ENCODE data around the gene SET.
A peak's percentile ranks its signal among the peaks of the same experiment; 100 is the strongest.
"Not testable (repeated sequence)": the region's sequence is repeated elsewhere in the genome, so short reads cannot be mapped to it uniquely, and the experiment has no call there.

Gene SET

DNA sequence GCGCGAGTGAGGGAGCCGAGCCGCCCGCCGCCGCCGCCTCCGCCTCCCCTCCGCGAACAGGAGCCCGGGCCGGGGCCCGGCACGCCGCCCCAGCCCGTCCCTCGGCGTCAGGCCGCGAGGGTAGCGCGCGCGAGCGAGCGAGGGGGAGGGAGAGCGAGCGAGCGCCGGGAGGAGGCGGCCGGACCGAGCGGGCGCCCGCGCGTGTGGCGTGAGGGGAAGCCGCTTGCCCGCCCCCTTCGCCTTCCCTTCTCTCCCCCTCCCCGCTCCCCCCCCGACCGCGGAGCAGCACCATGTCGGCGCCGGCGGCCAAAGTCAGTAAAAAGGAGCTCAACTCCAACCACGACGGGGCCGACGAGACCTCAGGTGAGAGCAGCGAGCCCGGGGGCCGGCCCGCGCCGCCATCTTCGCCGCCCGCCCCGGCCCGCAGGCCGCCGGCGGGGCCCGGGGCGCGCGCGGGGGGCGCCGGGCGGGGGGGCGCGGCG lies 312 bp downstream of the SET start:
- no peak for DNase-seq

- DNase-seq = no peak
Measured at GRCh38 chr9:128689820-128690683, 1.0 kb downstream of the SET start.

DNA sequence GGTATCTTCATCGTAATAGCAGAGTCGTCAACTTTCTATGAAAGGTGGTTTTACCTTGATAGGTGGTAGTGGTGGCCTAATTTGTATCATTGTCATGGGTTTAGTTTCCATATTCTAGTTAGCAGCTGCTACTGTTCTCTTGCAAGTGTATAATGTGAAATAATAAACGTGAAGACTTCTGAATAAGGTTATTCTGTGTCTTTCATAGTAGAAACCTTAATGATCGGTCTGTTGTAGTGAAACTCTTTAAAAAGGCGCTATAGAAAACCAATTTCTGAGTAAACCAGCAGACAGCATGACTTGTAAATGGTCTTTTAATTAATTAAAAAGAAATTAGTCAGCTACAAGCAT lies 1.6 kb downstream of the SET start:
- no peak for DNase-seq

DNA sequence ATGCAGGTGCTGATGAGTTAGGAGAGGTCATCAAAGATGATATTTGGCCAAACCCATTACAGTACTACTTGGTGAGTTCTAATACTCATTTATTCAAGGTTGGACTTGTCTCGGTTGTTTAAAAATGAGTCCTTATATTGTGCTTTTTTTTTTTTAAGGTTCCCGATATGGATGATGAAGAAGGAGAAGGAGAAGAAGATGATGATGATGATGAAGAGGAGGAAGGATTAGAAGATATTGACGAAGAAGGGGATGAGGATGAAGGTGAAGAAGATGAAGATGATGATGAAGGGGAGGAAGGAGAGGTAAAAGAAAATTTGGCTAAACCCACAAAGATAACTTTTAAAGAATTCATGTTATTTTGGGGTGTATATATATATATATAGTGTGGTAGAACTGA lies 4.7 kb downstream of the SET start:
- DNase-seq = not testable (repeated sequence)

- DNase-seq = no peak
Measured at GRCh38 chr9:128694344-128694743, 5.3 kb downstream of the SET start.

GRCh38 chr9:128696923-128697707 lies 8.1 kb downstream of the SET start:
- DNase-seq = no peak

- DNase-seq = not testable (repeated sequence)
Measured at GRCh38 chr9:128699096-128699795, 10.2 kb downstream of the SET start.

- no peak for DNase-seq
Measured at GRCh38 chr9:128701227-128701854, 12.3 kb downstream of the SET start.

GRCh38 chr9:128702445-128702948 lies 13.5 kb downstream of the SET start, which contains the start of gene PKN3:
PKN3 (plus strand) TSS chr9:128702503; CDS start chr9:128702916, 413 bp downstream.
- peak; percentile 25 for DNase-seq

GRCh38 chr9:128702949-128703615 lies 14.1 kb downstream of the SET start:
- no peak for DNase-seq

GRCh38 chr9:128703616-128704355 lies 14.8 kb downstream of the SET start:
- DNase-seq = no peak

- no peak for DNase-seq
Measured at GRCh38 chr9:128704356-128704670, 15.3 kb downstream of the SET start.

GRCh38 chr9:128705051-128705965 lies 16.3 kb downstream of the SET start:
- no peak for DNase-seq

DNA sequence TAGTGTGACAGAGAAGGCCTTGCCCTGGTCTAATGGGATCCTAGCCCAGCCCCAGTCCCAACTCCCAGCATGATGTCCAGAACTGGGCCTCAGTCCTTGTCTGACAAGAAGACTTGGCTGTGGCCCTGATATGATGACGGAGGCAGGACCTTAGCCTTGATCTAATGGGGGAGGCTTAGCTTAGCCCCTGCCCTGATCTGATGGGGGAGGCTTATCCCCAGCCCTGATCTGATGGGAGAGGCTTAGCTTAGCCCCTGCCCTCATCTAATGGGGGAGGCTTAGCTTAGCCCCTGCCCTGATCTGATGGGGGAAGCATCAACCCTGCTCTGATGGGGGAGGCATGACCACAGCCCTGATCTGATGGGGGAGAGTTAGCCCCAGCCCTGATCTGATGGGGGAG lies 17.0 kb downstream of the SET start:
- no peak for DNase-seq

DNA sequence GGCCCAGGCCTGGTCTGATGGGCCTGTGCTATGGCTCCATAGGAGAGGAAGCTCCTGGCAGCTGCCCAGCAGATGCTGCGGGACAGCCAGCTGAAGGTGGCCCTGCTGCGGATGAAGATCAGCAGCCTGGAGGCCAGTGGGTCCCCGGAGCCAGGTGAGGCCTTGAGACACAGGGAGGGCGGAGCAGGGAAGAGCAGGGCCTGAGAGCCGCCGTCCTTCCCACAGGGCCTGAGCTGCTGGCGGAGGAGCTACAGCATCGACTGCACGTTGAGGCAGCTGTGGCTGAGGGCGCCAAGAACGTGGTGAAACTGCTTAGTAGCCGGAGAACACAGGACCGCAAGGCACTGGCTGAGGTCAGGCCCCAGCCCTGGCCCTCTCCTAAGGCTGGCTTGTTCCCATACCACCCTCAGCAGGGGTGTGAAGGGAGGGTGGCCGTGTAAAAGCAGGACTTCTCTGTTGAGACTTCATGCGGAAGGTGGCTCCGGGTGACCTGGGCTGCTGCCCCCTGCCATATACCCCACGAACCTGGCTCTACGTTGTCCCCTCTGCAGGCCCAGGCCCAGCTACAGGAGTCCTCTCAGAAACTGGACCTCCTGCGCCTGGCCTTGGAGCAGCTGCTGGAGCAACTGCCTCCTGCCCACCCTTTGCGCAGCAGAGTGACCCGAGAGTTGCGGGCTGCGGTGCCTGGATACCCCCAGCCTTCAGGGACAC lies 17.8 kb downstream of the SET start:
- no peak for DNase-seq

- no peak for DNase-seq
Measured at GRCh38 chr9:128707446-128707845, 18.4 kb downstream of the SET start.

DNA sequence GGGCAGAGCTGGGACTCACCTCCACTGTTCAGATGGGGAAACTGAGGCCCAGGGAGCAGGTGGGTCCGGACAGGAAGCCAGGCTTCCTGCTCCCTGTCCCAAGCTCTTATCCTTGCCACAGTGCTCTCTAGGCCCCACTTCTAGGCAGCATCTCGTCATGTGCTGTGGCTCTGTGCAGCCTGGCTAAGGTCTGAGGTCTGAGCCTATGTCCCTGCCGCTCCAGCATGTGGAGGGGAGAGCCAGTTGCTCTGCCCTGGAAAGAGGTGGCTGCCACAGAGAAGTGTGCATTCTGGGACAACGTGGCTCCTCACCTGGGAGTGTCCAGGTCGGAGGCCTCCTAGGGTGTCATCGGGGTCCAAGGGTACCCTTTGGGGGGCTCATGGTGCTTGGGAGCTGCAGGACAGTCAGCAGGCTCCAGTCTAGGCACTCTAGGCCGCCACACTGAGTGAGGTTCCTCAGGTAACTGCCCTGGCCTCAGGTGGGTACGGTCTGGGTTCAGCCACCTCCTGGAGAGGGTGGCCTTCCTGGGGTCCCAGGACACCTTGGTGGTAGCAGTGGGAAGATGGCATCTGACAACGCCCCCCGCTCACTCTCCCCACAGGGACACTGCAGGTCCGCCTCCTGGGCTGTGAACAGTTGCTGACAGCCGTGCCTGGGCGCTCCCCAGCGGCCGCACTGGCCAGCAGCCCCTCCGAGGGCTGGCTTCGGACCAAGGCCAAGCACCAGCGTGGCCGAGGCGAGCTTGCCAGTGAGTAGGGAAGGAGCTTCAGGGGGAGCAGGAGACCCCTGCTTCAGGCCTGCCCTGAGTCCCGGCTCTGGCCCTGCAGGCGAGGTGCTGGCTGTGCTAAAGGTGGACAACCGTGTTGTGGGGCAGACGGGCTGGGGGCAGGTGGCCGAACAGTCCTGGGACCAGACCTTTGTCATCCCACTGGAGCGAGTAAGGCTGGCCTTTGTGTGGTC lies 23.7 kb downstream of the SET start:
- no peak for DNase-seq

DNA sequence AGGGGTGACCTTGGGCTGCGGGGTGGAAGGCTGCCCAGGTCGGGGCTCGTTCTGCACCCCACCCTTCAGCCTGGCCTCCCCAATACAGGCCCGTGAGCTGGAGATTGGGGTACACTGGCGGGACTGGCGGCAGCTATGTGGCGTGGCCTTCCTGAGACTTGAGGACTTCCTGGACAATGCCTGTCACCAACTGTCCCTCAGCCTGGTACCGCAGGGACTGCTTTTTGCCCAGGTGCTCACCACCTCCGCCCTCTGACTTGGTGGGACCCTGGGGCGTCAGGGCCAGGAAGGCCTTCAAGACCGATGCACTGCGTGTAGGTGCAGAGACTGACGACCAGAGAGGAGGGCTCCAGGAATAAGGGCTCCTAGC lies 24.4 kb downstream of the SET start:
- DNase-seq = no peak

Measured in GOT3 (cell line).